ENCODE measurements around the gene SUMO1. TPM values are rescaled to one million over a fixed set of nuclear protein-coding genes. Genes with fewer than 3 reads are reported as not detected.
A peak's percentile ranks its signal among the peaks of the same experiment; 100 is the strongest.

Gene SUMO1
- total RNA-seq, 1 donor from 2014 or later: 111 TPM

GRCh38 chr2:202270487-202270886 is 32.1 kb upstream of the SUMO1 start:
- Mint-ChIP-seq H3K27me3 (ENCODE audit: unreplicated experiment) (no peaks in the 10 kb centered on the region), H3K36me3 (ENCODE audit: unreplicated experiment) (no peaks in the 10 kb centered on the region), H3K27ac (ENCODE audit: unreplicated experiment) (peak overlapping the region; percentile 43), H3K4me3 (ENCODE audit: unreplicated experiment) (no peak overlapping the region), H3K4me1 (ENCODE audit: low read depth, unreplicated experiment) (peaks cover 7% of the 10 kb centered on the region), H3K9me3 (ENCODE audit: unreplicated experiment) (peaks cover 2% of the 10 kb centered on the region)
- TF ChIP-seq CTCF (IDR thresholded peaks at IDR 0.05; ENCODE audit: partially characterized antibody, unreplicated experiment): no peak
- no peak for DNase-seq

- no peak for TF ChIP-seq CTCF (IDR thresholded peaks at IDR 0.05; ENCODE audit: partially characterized antibody, unreplicated experiment)
- H3K4me1 Mint-ChIP-seq (ENCODE audit: low read depth, unreplicated experiment): peaks cover 7% of the 10 kb centered on the region
- peaks cover 2% of the 10 kb centered on the region for H3K9me3 Mint-ChIP-seq (ENCODE audit: unreplicated experiment)
- no peak overlapping the region for H3K4me3 Mint-ChIP-seq (ENCODE audit: unreplicated experiment)
- H3K27ac Mint-ChIP-seq (ENCODE audit: unreplicated experiment): no peak overlapping the region
- no peaks in the 10 kb centered on the region for H3K27me3 Mint-ChIP-seq (ENCODE audit: unreplicated experiment)
- DNase-seq: no peak
- no peaks in the 10 kb centered on the region for H3K36me3 Mint-ChIP-seq (ENCODE audit: unreplicated experiment)
These were observed 31.2 kb upstream of the SUMO1 start for GRCh38 chr2:202269585-202269984.

- no peaks in the 10 kb centered on the region for H3K27me3 Mint-ChIP-seq (ENCODE audit: unreplicated experiment)
- no peak overlapping the region for H3K4me3 Mint-ChIP-seq (ENCODE audit: unreplicated experiment)
- no peak for TF ChIP-seq CTCF (IDR thresholded peaks at IDR 0.05; ENCODE audit: partially characterized antibody, unreplicated experiment)
- H3K9me3 Mint-ChIP-seq (ENCODE audit: unreplicated experiment): peaks cover 6% of the 10 kb centered on the region
- H3K27ac Mint-ChIP-seq (ENCODE audit: unreplicated experiment): no peak overlapping the region
- peaks cover 7% of the 10 kb centered on the region for H3K4me1 Mint-ChIP-seq (ENCODE audit: low read depth, unreplicated experiment)
- no peak for DNase-seq
- no peaks in the 10 kb centered on the region for H3K36me3 Mint-ChIP-seq (ENCODE audit: unreplicated experiment)
These were observed 29.1 kb upstream of the SUMO1 start for GRCh38 chr2:202267495-202267894.

- TF ChIP-seq CTCF (IDR thresholded peaks at IDR 0.05; ENCODE audit: partially characterized antibody, unreplicated experiment): no peak
- Mint-ChIP-seq H3K36me3 (ENCODE audit: unreplicated experiment) (no peaks in the 10 kb centered on the region), H3K27ac (ENCODE audit: unreplicated experiment) (peak within 1 kb of the TSS; percentile 55), H3K4me1 (ENCODE audit: low read depth, unreplicated experiment) (peaks cover 7% of the 10 kb centered on the region), H3K27me3 (ENCODE audit: unreplicated experiment) (peaks cover 1% of the 10 kb centered on the region), H3K4me3 (ENCODE audit: unreplicated experiment) (peak within 1 kb of the TSS; percentile 74), H3K9me3 (ENCODE audit: unreplicated experiment) (peaks cover 6% of the 10 kb centered on the region)
- DNase-seq: peak; percentile 86
These were observed 27.3 kb upstream of the SUMO1 start, which contains the start of gene NOP58 for GRCh38 chr2:202265467-202266277. Gene NOP58, plus strand, starts transcription at chr2:202265763. Its CDS starts 179 bp downstream, at chr2:202265942.

- H3K9me3 Mint-ChIP-seq (ENCODE audit: unreplicated experiment): peaks cover 4% of the 10 kb centered on the region
- no peak overlapping the region for H3K4me3 Mint-ChIP-seq (ENCODE audit: unreplicated experiment)
- no peaks in the 10 kb centered on the region for H3K36me3 Mint-ChIP-seq (ENCODE audit: unreplicated experiment)
- DNase-seq: no peak
- peaks cover 2% of the 10 kb centered on the region for H3K27me3 Mint-ChIP-seq (ENCODE audit: unreplicated experiment)
- no peaks in the 10 kb centered on the region for H3K4me1 Mint-ChIP-seq (ENCODE audit: low read depth, unreplicated experiment)
- H3K27ac Mint-ChIP-seq (ENCODE audit: unreplicated experiment): no peak overlapping the region
- no peak for TF ChIP-seq CTCF (IDR thresholded peaks at IDR 0.05; ENCODE audit: partially characterized antibody, unreplicated experiment)
These were observed 23.1 kb upstream of the SUMO1 start for GRCh38 chr2:202261531-202261930.
